A673 (cell line): ENCODE measurements around the gene HPSE2.

ENCODE experiments used
- EZH2 ChIP-seq: fragments of 200-600 bp; sonication (generic); IDR thresholded peaks from 2 replicates; pipeline ENCODE4 v1.6.1; 2017; ENCODE audit warnings: borderline replicate concordance, low read depth, mild to moderate bottlenecking, mixed read lengths, antibody characterized with exemption, low read length; ENCODE audit not compliant: poor library complexity, severe bottlenecking
- TF ChIP-seq, protein P1 (sequence below): fragments of 300-800, 200-600 bp; sonication (generic); conservative IDR thresholded peaks from 2 replicates; pipeline ENCODE4 v1.5.1; 2017; ENCODE audit warnings: low read depth, mild to moderate bottlenecking, antibody characterized with exemption, low read length, moderate library complexity, mixed read lengths

DNA sequence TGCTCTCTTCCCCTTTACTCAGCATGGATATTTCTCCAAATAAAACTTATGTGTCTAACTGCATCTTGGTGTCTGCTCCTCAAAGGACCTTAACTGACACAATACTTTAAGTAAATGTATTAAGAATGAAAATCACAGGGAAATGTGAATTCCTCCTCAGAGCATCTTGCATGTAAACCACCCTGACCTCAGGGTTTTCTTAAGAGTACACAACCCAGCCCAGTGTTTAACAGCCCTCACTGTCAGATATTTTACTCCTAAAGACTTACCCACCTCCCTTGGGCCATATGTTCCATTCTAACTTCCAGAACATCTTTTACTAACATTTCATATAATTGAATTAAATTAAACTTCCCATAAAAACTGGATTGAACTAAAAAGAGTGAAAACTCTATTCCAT lies 315.3 kb downstream of the HPSE2 start:
- TF ChIP-seq, protein P1, sequence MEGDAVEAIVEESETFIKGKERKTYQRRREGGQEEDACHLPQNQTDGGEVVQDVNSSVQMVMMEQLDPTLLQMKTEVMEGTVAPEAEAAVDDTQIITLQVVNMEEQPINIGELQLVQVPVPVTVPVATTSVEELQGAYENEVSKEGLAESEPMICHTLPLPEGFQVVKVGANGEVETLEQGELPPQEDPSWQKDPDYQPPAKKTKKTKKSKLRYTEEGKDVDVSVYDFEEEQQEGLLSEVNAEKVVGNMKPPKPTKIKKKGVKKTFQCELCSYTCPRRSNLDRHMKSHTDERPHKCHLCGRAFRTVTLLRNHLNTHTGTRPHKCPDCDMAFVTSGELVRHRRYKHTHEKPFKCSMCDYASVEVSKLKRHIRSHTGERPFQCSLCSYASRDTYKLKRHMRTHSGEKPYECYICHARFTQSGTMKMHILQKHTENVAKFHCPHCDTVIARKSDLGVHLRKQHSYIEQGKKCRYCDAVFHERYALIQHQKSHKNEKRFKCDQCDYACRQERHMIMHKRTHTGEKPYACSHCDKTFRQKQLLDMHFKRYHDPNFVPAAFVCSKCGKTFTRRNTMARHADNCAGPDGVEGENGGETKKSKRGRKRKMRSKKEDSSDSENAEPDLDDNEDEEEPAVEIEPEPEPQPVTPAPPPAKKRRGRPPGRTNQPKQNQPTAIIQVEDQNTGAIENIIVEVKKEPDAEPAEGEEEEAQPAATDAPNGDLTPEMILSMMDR, result no peak
- TF ChIP-seq EZH2, result no peak
